HG03108 (cell line): ENCODE data around the gene SLC16A1.
A peak's percentile ranks its signal among the peaks of the same experiment; 100 is the strongest.
"Not testable (repeated sequence)": the region's sequence is repeated elsewhere in the genome, so short reads cannot be mapped to it uniquely, and the experiment has no call there.

Experiments used
- ATAC-seq: cut with Tn5 transposase; IDR thresholded peaks from one replicate; pipeline ENCODE4 v1.9.1; 2021; ENCODE audit warnings: moderate library complexity; ENCODE audit not compliant: unreplicated experiment

Gene SLC16A1

DNA sequence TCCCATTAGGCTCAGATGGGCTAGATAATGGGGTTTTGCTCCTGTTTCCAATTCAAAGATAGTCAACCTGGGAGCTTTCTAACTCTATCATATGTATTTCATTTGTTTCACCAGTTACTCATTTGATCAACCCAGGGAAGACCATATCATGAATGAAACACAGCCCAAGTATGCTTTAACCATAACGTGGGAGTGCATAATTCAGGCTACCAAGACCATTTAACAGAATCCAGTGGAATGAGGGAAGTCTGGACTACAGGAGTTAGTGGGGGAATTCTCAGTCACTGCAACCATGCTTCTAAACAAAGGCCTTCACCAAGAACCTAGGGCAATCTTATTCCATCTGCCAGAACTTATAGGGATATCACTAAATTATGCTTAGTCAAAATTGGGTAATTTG lies 15.0 kb upstream of the SLC16A1 start:
- ATAC-seq: no peak

DNA sequence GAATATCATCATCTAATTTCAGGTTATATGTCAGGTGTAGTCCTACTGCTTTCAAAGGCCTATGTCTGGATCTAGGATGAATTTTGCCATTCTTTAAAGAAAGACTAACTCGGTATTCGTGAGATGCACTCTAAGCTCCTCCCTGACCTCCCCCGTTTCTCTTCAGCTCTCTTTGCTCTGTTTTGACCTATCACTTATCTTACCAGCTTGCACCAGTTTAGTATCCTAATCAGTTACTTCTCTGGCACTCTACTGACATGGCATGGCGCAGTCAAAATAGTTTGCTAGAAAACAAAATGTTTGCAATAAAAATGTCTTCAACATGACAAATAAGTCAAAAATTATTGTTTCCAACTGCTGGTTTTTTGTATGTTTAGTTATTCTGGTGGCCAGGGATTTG lies 8.4 kb upstream of the SLC16A1 start:
- ATAC-seq: no peak

DNA sequence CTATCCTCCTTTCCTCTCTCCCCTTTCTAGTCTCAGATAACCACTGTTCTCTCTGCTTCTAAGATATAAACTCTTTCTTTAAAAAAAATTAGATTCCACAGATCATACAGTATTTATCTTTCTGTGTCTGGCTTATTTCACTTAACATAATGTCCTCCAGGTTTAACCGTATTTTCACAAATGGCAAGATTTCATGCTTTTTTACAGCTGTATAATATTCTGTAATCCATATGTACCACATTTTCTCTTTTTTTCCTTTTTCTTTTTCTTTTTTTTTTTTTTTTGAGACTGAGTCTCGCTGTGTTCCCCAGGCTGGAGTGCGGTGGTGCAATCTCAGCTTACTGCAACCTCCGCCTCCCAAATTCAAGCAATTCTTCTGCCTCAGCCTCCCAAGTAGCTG lies 5.1 kb upstream of the SLC16A1 start:
- no peak for ATAC-seq

DNA sequence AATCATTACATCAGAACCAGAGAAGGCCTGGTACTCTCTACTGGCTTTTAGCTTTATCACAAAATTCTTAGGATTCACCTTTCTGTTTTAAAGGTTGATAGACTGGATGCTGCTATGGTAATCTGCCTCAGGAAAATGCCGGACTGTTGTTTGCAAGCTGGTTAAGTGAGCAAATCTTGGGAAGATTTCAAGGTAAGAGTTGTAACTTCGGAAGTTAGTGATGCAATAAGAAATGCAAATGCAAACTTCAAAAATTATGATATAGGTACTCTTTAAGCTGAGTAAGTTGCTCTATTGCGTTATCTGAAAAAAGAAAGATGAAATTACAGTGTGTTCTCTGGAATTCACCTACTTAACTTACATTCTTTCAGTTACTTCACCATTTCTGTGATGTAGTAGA lies 4.4 kb upstream of the SLC16A1 start:
- ATAC-seq: no peak

DNA sequence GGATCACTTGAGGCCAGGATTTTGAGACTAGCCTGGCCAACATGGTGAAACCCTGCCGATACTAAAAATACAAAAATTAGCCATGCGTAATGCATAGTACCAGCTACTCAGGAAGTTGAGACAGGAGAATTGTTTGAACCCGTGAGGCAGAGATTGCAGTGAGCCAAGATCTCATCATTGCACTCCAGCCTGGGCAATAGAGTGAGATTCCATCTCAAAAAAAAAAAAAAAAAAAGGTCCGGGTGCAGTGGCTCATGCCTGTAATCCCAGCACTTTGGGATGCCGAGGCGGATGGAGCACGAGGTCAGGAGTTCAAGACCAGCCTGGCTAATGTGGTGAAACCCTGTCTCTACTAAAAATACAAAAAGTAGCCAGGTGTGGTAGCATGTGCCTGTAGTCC lies 2.2 kb upstream of the SLC16A1 start:
- not testable (repeated sequence) for ATAC-seq

DNA sequence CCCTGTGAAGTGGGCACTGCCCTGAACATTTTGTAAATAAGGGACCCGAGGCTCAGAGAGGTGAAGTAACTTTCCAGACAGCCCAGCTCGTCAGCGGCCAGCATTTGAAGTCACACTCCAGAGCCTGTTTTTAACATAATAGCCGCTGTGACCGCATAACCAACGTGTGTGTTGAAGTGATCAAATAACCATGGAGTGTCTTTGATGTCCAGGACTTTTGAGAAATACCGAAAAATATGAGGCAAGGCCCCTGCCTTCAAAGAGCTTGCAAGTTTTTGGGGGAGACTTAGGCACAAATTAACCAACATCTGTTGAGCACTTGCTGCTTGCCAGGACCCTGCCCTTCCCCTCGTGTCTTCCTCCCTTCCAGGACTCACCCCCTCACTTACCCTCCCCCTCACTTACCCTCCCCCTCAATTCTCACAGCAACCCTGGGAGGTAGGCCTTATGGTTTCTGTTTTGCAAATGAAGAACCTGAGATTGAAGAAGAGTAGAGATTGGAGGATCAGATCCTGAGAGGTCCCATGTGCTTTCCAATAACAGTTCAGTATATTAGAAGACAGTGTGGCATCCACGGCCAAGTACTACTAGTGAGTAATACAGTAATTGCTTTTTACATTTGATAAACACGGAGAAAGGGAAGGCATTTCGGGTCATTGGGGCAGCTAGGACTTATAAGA lies 1.3 kb upstream of the SLC16A1 start:
- ATAC-seq: peak; percentile 44

DNA sequence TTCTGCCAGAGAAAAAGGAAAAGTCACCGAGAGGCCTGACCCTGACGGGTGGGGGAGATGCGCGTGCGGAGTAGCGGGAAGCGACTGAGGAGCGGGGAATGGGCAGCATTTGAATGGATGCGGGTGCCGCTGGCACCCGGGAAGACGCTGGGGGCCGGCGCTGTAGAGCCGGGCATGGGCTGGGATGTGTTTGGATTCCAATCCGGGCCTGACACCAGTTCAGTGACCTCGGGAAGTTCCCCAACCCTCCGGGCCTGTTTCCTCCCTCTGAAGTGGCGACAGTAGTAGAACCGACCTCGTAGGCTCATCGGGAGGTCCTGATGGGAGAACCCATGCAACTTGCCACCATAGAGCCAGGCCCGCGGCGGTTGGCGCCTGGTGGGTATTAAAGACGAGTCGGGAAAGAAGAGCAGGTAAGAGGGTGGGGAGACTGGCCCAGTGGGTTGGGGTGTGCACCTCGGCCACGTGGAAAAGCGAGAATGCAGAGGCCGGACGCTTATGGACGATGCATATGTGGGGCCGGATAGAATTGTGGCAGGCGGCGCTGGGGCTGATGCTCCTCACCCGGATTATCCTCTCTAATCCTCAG lies 642 bp upstream of the SLC16A1 start:
- no peak for ATAC-seq

DNA sequence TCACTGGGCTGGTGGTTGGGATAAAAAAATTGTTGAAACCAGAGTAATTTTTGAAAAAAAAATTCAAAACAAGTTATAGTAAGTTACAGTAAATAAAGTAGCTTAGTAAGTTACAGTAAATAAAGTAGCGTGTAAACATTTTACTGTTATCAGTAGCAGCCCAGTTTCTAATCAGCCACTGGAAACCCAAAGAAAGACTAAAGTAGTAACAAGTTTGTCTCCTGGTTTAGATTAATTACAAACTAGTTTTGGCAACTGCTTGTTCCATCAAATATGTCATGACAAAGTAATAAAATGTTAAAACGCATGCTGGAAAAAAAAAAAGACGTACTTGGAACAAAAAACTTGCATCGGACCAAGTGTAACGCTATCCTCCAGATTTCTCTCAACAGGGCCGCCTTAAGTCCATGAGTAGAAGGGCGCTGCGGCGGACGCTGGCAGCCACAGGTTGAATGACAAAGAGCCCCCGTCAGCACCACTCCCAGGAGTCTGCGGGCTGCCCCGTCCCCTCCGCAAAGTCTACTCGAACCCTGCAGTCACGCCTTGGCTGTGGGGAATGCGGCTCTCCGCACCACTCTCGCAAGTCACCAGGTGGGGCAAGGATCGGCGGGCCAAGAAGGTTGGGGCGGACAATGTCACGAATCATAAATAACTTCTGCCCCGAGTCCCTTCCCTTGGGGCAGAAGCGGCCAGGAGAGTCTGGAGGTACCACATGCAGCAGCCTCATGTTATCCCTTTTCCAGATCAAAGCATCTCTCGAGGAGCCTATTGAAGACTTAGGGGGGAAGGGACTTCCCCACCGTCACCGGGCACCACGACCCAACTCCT lies 837 bp downstream of the SLC16A1 start:
- ATAC-seq: peak; percentile 20

DNA sequence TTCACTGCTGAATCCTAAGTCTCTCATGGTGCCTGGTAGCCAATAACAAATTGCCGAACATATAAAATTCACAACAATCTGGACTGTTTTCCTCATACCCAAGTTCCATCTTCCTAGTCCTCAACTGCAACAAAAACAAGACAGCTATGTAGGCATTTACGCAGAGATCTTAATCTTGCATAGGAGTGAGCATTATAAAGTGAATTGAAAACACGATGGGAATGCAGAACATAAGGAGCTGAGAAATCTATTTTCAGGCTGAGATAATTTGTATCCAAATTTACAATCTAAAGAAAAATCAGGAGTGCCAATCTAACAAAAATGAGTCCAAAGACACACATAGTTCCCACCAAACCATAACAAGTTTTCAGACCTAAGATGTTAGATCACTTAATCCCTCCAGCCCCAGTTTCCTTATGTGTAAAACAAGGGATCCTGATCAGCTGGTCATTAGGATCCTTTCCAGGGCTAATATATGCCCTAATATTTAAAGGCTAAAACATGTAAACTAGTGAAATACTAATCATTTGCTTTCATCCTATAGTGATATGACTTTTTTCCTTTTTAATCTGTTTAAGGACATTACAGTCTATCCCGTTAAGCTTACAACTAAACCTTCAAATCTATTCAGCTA lies 1.9 kb downstream of the SLC16A1 start:
- ATAC-seq: no peak

DNA sequence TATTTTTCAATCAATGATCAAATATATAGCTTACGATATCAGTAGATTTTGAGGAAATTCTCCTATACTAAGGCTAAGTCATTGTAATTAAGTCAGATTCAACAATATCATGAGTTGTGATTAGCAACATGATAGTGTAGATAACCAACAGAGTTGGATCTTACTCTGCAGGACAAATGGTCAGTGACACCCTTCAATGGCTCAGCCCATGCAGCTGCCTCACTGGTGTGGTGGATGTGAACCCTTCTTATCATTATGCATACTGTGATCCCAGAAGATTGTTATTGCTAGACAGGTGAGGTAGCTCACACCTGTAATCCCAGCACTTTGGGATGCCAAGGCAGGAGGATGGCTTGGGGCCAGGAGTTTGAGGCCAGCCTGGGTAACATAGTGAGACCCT lies 5.6 kb downstream of the SLC16A1 start:
- no peak for ATAC-seq

DNA sequence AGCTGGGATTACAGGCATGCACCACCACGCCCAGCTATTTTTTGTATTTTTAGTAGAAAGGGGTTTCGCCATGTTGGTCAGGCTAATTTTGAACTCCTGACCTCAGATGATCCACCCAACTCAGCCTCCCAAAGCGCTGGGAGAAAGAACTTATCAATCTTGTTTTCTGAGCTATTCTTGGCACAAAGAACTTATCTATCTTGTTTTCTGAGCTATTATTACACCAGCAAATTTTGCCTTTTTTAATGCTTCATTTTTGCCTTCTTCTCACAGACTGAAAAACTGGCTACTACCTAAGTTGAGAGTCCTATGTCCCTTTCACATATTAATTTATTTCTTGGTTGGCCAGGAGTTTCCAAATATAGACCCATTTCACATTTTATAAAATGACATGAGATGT lies 9.3 kb downstream of the SLC16A1 start:
- ATAC-seq: no peak

DNA sequence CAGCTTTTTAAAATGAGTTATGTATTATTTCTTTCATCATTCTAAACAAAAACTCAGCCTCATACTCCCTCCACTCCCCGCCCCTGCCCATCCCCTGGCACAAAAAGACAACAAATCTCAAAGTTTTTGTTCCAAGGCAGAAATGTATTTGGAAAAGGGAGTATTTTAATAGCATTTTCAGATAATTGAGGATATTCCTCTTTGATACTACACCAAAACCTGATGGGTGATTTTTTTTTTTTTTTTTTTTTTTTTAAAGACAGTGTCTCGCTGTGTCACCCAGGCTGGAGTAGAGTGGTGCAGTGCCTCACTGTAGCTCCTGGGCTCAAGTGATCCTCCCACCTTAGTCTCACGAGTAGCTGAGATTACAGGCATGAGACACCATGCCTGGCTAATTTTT lies 16.2 kb downstream of the SLC16A1 start:
- ATAC-seq: no peak

DNA sequence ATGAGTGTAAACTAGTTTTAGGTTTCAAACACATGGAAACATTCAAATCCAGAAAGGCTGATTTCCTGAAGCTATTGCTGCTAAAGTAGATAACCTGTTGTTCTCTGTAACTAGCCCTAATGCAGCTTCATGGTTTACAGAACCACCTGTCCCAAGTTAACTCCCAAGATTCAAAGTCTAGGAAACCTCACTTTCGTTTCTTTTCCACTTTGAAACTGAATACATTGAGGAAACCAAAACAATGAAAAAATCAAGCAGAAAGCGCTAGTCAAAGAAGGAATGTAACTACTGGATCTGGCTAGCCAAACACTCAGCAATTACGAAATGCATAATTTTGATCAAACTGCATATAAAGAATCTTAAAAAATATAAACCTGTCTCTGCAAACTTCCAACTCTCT lies 17.8 kb downstream of the SLC16A1 start:
- ATAC-seq: no peak

DNA sequence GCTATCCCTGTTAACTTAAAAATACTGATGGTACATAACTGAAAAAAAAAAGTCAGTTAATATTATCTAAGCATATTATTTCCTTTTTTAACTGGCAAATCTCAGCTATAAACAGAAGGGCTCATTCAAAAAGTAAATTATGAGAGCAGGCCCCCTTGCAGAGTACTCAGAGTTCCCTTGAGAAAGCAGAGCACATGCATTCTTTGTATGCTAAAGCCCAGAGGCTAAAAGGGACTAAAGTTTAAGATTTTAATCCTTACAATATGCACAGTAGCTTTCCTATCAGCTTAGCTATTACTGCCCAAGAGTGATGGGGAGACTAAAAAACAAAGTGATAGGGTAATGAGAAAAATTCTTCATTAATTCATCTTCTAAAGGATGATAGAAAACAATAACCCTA lies 18.5 kb downstream of the SLC16A1 start:
- ATAC-seq: no peak

DNA sequence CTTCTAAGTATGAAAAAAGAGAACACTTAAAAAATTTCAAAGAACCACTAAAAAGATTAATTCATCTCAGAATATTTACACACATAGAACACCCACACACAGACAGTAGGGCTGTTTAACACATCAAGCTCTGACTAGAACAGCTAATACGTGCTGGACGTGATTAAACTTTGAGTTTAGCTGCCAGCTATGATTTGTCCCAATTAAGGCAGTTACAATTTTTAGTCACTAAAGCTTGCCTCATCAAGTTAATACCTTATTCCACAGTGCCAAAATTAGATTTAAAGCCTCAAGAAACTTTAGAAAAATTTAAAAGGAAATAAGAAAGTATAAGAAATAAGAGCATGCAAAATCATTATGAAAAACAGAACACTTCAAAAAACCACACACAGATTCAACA lies 18.9 kb downstream of the SLC16A1 start:
- ATAC-seq: no peak

DNA sequence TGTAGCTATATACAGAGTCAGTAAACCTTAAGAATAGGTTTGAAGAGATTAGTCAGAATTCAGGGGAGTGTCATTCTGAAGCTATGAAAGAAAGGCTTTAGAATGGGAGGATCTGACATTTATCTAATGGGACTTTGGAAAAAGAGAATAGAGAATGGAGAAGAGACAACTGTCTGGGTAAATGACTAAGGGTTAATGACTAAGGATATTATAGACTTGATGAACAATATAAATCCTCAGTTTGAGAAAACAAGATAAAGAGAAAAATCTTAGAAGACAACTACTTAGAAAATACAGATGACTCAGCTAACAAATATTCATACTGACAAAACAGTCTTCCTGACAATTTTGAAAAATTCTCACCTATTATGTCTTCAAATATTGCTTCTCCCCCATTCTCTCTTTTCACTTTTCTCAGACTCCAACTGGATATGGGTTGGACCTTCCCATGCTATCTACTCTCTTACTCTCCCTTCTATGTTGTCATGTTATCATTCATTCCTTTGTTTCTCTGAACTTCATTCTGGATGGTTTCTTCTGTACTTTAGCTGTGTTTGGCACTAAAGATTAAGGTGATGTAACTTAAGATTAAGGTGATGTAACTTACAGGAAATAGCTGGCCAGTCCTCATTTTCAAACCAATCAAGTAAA lies 20.4 kb downstream of the SLC16A1 start:
- ATAC-seq: no peak

DNA sequence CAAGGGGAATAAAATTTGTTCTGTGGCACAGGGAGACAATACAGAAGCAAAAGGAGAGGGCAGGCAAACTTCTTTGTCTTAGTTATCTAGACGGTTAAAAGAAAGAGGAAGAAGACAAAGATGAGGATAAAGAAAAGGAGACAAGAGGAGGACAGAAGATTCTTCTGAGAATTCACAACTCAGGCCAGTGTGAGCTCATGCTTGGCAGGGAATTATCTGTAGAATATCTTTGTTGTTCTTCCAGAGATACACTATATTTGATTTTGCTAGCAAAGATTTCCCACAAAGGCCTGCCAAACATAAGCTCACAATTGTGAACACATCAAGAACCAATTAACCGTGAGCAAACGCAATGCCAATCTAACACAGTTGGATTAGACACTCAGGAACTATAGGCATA lies 21.4 kb downstream of the SLC16A1 start:
- ATAC-seq: no peak

DNA sequence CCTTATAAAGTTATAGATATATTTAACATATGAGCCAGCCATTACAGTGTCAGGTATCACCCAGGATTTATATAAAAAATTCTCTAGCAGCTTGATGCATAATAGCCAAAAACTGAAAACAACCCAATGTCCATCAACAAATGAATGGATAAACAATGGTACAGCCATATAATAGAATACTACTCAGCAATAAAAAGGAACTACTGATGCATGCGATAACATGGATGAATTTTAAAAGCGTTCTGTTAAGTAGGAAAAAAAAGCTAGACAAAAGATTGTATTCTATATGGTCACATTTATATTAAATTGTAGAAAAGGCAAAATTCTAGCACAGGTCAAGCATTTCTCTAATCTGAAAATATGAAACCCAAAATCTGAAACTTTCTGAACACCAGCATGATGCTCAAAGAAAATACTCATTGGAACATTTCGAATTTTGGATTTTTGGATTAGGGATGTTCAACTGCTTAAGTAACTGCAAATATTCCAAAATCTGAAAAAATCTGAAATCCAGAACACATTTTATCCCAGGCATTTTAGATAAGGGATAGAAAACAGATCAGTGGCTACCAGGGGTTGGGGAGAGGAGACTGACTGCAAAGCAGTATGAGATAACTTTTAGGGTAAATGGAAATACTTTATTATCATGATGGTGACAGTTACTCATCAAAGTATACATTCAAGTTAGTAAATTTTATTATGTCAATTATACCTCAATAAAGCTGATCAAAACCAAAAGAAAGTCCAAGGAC lies 22.0 kb downstream of the SLC16A1 start:
- ATAC-seq: no peak

DNA sequence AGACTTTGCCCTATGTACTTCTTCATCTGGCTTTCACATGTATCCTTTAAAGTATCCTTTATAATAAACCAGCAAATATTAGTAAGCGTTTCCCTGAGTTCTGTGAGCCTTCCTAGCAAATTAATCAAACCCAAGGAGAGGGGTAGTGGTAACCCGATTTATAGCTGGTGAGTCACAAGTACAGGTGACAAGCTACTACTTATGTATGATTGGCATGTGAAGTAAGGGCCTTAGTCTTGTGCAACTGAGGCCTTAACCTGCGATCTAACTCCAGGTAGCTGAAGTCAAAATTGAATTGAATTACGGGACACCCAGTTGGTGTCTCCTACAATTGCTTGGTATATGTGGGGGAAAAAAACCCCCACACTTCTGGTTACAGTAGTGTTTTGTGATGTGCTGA lies 26.0 kb downstream of the SLC16A1 start:
- no peak for ATAC-seq

DNA sequence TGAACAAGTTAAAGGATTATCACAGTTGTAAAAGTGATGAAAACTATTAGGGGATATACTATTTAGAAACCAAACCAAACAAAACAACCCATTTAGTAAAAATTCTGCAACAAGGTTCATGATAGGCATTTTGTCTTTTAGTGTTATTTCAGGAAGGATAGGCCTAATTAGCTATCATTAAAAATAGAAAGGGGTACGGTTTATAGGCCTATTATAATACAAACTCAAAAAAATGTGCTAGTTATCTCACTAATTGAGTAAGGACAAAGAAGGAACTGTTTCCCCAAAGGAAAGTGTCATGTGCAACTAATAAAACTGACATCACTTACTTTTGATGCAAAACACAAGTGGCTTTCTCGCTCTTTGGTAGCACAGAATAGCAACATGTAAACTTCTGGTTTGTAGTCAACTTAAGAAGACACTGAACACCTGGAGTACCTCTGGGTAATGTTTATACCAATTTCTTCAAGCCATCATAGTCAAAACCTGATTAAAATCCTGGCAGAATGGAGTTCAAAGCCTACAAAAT lies 28.5 kb downstream of the SLC16A1 start:
- ATAC-seq: no peak
